HG03571 (cell line): ENCODE data around the gene HMG20A.

Experiments
- ATAC-seq: cut with Tn5 transposase; IDR thresholded peaks from one replicate; pipeline ENCODE4 v1.9.1; 2021; ENCODE audit not compliant: unreplicated experiment

HMG20A gene

GRCh38 chr15:77425104-77425503 lies 4.4 kb downstream of the HMG20A start:
- ATAC-seq: no peak

GRCh38 chr15:77426377-77426776 lies 5.7 kb downstream of the HMG20A start:
- no peak for ATAC-seq

- ATAC-seq: no peak
Measured at GRCh38 chr15:77426871-77427270, 6.2 kb downstream of the HMG20A start.

GRCh38 chr15:77430213-77430612 lies 9.5 kb downstream of the HMG20A start:
- ATAC-seq: no peak

GRCh38 chr15:77430652-77431051 lies 10.0 kb downstream of the HMG20A start:
- ATAC-seq: no peak

GRCh38 chr15:77436822-77437221 lies 16.1 kb downstream of the HMG20A start:
- no peak for ATAC-seq

GRCh38 chr15:77437264-77437663 lies 16.6 kb downstream of the HMG20A start:
- no peak for ATAC-seq

GRCh38 chr15:77440378-77440999 lies 19.8 kb downstream of the HMG20A start:
- ATAC-seq: peak; percentile 78

GRCh38 chr15:77446840-77447390 lies 26.2 kb downstream of the HMG20A start:
- ATAC-seq: no peak

GRCh38 chr15:77454265-77454664 lies 33.6 kb downstream of the HMG20A start:
- no peak for ATAC-seq

- ATAC-seq: no peak
Measured at GRCh38 chr15:77454951-77455350, 34.3 kb downstream of the HMG20A start.

- no peak for ATAC-seq
Measured at GRCh38 chr15:77455696-77456321, 35.1 kb downstream of the HMG20A start.

GRCh38 chr15:77456746-77457145 lies 36.1 kb downstream of the HMG20A start:
- ATAC-seq: no peak

- ATAC-seq: no peak
Measured at GRCh38 chr15:77457191-77457904, 36.7 kb downstream of the HMG20A start.

- ATAC-seq: no peak
Measured at GRCh38 chr15:77457905-77458265, 37.2 kb downstream of the HMG20A start.

- ATAC-seq: no peak
Measured at GRCh38 chr15:77459031-77459430, 38.3 kb downstream of the HMG20A start.

GRCh38 chr15:77461486-77461885 lies 40.8 kb downstream of the HMG20A start:
- ATAC-seq: no peak

- no peak for ATAC-seq
Measured at GRCh38 chr15:77464129-77464865, 43.6 kb downstream of the HMG20A start.

- no peak for ATAC-seq
Measured at GRCh38 chr15:77466521-77466920, 45.8 kb downstream of the HMG20A start.

GRCh38 chr15:77468896-77469295 lies 48.2 kb downstream of the HMG20A start:
- no peak for ATAC-seq

- no peak for ATAC-seq
Measured at GRCh38 chr15:77470235-77470634, 49.5 kb downstream of the HMG20A start.
